Left ventricle myocardium inferior (tissue), 1 donor: Measurements from ENCODE around the gene ACTN3. TPM values are rescaled to one million over a fixed set of nuclear protein-coding genes. Genes with fewer than 3 reads are reported as not detected.

Experiments used
- DNase-seq: peaks from one replicate; pipeline ENCODE4 v3.0.0-alpha.2; 2020
- H3K27ac ChIP-seq: fragments of 200-600 bp; replicated peaks from 2 replicates; pipeline ENCODE4 v1.8.0; 2021
- H3K27me3 ChIP-seq: fragments of 200-600 bp; 2 replicates; pipeline ENCODE4 v1.8.0; 2021; ENCODE audit warnings: low read depth
- H3K36me3 ChIP-seq: fragments of 200-600 bp; 2 replicates; pipeline ENCODE4 v1.8.0; 2021
- H3K4me1 ChIP-seq: fragments of 200-600 bp; 2 replicates; pipeline ENCODE4 v1.8.0; 2021
- H3K4me3 ChIP-seq: fragments of 200-600 bp; 2 replicates; pipeline ENCODE4 v1.8.0; 2021; ENCODE audit warnings: mild to moderate bottlenecking, moderate library complexity
- H3K9me3 ChIP-seq: fragments of 200-600 bp; replicated peaks from 2 replicates; pipeline ENCODE4 v1.8.0; 2021
- intact Hi-C: fragments of 100-400 bp; cut with micrococcal nuclease; formaldehyde crosslinking; loops from one replicate; pipeline ENCODE4 v1.11.0; 2022
- long read RNA-seq: library from polyadenylated mRNA; unstranded; transcript quantifications from one replicate; pipeline ENCODE4 v2.0.0, GENCODE V29; 2021
- total RNA-seq: library from RNA; stranded (reverse); fragmentation: NEBNext Ultra II Directional; extraction: Animal tissue kit (Norgen Biotek cat#: 25700); gene quantifications from one replicate; pipeline ENCODE4 v1.2.1, GENCODE V29; 2021
- TF ChIP-seq, protein P1 (sequence below): fragments of 200-600 bp; IDR thresholded peaks from 2 replicates; pipeline ENCODE4 v1.8.0; 2021; ENCODE audit warnings: antibody characterized with exemption, mild to moderate bottlenecking, borderline replicate concordance
- donor health status: DM: no; HTN: yes; CAD: no; lungs with severe emphysema.

Gene ACTN3
- not detected for total RNA-seq
- long read RNA-seq: 0 reads

DNA sequence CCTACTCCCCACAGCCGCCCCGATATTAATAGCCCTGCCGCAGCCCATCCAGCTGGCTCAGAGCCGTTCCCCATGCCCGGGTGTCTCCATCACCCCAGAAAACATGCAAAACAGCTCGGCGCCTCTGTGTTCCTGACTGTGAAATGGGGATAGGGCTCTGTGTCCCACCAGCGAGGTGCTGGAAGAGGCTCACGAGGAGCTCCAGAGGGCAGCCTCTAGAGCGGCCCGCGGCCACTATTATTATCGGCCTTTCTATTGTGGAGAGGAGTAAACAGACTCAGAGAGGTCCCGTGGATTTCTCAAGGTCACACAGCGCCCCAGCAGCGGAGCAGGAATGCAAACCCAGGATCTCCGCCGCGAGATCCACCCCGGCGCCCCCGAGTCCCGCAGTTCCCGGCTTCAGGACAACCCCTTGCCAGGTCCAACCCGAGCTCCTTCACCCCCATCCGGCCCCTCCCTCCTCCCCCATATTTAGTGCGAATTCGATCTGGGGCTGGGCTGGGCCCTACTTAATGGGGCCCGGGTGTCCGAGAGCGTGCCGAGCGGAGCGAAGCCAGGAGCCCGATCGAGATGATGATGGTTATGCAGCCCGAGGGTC is at the start of gene ACTN3:
Gene ACTN3 (plus strand): TSS at position 536 of the 598 bp plus-strand sequence. CDS start 35 bp downstream, at position 571.
- TF ChIP-seq, protein P1, sequence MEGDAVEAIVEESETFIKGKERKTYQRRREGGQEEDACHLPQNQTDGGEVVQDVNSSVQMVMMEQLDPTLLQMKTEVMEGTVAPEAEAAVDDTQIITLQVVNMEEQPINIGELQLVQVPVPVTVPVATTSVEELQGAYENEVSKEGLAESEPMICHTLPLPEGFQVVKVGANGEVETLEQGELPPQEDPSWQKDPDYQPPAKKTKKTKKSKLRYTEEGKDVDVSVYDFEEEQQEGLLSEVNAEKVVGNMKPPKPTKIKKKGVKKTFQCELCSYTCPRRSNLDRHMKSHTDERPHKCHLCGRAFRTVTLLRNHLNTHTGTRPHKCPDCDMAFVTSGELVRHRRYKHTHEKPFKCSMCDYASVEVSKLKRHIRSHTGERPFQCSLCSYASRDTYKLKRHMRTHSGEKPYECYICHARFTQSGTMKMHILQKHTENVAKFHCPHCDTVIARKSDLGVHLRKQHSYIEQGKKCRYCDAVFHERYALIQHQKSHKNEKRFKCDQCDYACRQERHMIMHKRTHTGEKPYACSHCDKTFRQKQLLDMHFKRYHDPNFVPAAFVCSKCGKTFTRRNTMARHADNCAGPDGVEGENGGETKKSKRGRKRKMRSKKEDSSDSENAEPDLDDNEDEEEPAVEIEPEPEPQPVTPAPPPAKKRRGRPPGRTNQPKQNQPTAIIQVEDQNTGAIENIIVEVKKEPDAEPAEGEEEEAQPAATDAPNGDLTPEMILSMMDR: no peak
- Histone ChIP-seq H3K9me3 (no peaks in the 10 kb centered on the region), H3K4me3 (peak within 1 kb of the TSS; percentile 88), H3K27me3 (no peaks in the 10 kb centered on the region), H3K4me1 (peaks cover 36% of the 10 kb centered on the region), H3K36me3 (peaks cover 20% of the 10 kb centered on the region), H3K27ac (peak within 1 kb of the TSS; percentile 76)
- DNase-seq: peak; percentile 33
- intact Hi-C loops: no loop called here

- peaks cover 45% of the 10 kb centered on the region for H3K36me3 ChIP-seq
- no peak overlapping the region for H3K27ac ChIP-seq
- no peak for DNase-seq
- no peaks in the 10 kb centered on the region for H3K4me1 ChIP-seq
- intact Hi-C loops: no loop called here
- no peaks in the 10 kb centered on the region for H3K9me3 ChIP-seq
- no peak overlapping the region for H3K4me3 ChIP-seq
- no peaks in the 10 kb centered on the region for H3K27me3 ChIP-seq
- TF ChIP-seq, protein P1: no peak
These were observed 49.5 kb upstream of the ACTN3 start for GRCh38 chr11:66497206-66497605.

DNA sequence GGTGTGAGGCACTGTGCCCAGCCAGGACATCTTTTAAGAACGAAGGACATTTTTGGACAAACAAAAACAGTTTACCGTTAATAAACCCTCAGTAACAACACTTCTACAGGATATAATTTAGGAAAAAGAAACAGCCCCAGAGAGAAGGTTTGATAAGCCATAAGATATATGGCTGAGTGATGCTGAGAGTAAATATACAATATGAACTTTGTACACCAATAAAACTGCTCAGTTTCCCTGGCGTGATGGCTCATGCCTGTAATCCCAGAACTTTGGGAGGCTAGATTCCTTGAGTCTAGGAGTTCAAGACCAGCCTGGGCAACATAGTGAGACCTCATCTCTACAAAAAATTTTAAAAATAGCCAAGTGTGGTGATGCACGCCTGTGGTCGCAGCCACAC is 48.2 kb upstream of the ACTN3 start:
- TF ChIP-seq, protein P1: no peak
- Histone ChIP-seq H3K27ac (no peak overlapping the region), H3K36me3 (peaks cover 37% of the 10 kb centered on the region), H3K27me3 (no peaks in the 10 kb centered on the region), H3K9me3 (no peaks in the 10 kb centered on the region), H3K4me1 (no peaks in the 10 kb centered on the region), H3K4me3 (no peak overlapping the region)
- intact Hi-C loops: no loop called here
- no peak for DNase-seq

- Histone ChIP-seq H3K4me1 (peaks cover 8% of the 10 kb centered on the region), H3K36me3 (peaks cover 14% of the 10 kb centered on the region), H3K27ac (no peak overlapping the region), H3K4me3 (no peak overlapping the region), H3K27me3 (no peaks in the 10 kb centered on the region), H3K9me3 (no peaks in the 10 kb centered on the region)
- TF ChIP-seq, protein P1: no peak
- intact Hi-C loops: no loop called here
- DNase-seq: no peak
These were observed 41.4 kb upstream of the ACTN3 start for GRCh38 chr11:66505276-66505816.

GRCh38 chr11:66509131-66509561 is 37.6 kb upstream of the ACTN3 start:
- Histone ChIP-seq H3K9me3 (no peaks in the 10 kb centered on the region), H3K36me3 (peaks cover 17% of the 10 kb centered on the region), H3K4me3 (no peak overlapping the region), H3K27me3 (no peaks in the 10 kb centered on the region), H3K27ac (no peak overlapping the region), H3K4me1 (peaks cover 22% of the 10 kb centered on the region)
- intact Hi-C loops: no loop called here
- DNase-seq: no peak
- TF ChIP-seq, protein P1: no peak
